GM12878 (cell line): ENCODE data around the gene KDM8. TPM values are rescaled to one million over a fixed set of nuclear protein-coding genes. Genes with fewer than 3 reads are reported as not detected.

ENCODE experiments used
- ATAC-seq: fragments of 200-7000 bp; cut with Tn5 transposase; 3 replicates; pipeline ENCODE4 v1.9.1; 2020; ENCODE audit warnings: mild to moderate bottlenecking, moderate library complexity
- BruUV-seq: library from RNA; stranded (reverse); fragments of 400-500 nt; replicated peaks from 2 replicates; lab custom pipeline; 2021; lab: Mats Ljungman, UMichigan
- CTCF ChIA-PET: fragments of 300-600 bp; sonication (Branson Sonifier 250); formaldehyde crosslinking; extraction: SDS; loops from one replicate; lab custom pipeline; 2021; ENCODE audit warnings: inconsistent platforms; lab: Yijun Ruan, JAX
- POLR2A ChIA-PET: fragments of 350-600 bp; formaldehyde crosslinking; extraction: SDS; loops from one replicate; lab custom pipeline; 2021; ENCODE audit warnings: inconsistent platforms; lab: Charles Lee
- RAD21 ChIA-PET: fragments of 300-600 bp; sonication (Branson Sonifier 250); formaldehyde crosslinking; loops from one replicate; lab custom pipeline; 2023; ENCODE audit warnings: antibody characterized with exemption; ENCODE audit not compliant: unreplicated experiment; lab: Charles Lee
- SMC1A ChIA-PET: fragments of 300-600 bp; sonication (Branson Sonifier 250); formaldehyde crosslinking; loops from one replicate; lab custom pipeline; 2023; ENCODE audit not compliant: unreplicated experiment, uncharacterized antibody; lab: Charles Lee
- DNase-seq: peaks from one replicate; pipeline ENCODE4 v3.0.0-alpha.2; 2011; ENCODE audit warnings: low read depth, low spot score
- FAIRE-seq: peaks from 3 replicates; lab custom pipeline; 2011; peaks lifted over from hg19 to GRCh38; lab: Jason Lieb, UNC
- H2AFZ ChIP-seq: 2 replicates; pipeline ENCODE4 v1.6.0; 2011; ENCODE audit warnings: low read depth, low read length, control low read depth; ENCODE audit not compliant: control insufficient read depth
- H3K27ac ChIP-seq: 2 replicates; pipeline ENCODE4 v1.5.1; 2011; ENCODE audit warnings: control low read depth; ENCODE audit not compliant: control insufficient read depth, insufficient read depth
- H3K27me3 ChIP-seq, 2 experiments: replicated peaks in 1 of 2; 2 replicates each; pipeline versions ENCODE4 v1.6.0 to v1.6.1; 2011; ENCODE audit warnings: low read length in 1 of 2; ENCODE audit not compliant: control insufficient read depth in 2 of 2, insufficient read depth in 2 of 2
- H3K36me3 ChIP-seq, 2 experiments: 2 replicates each; pipeline ENCODE4 v1.5.1; 2011; ENCODE audit warnings: low read length in 1 of 2; ENCODE audit not compliant: control insufficient read depth in 2 of 2, insufficient read depth in 2 of 2
- H3K4me1 ChIP-seq: 2 replicates; pipeline ENCODE4 v1.6.1; 2011; ENCODE audit warnings: mild to moderate bottlenecking, low read length, moderate library complexity, mixed read lengths; ENCODE audit not compliant: control insufficient read depth, insufficient read depth
- H3K4me2 ChIP-seq: 2 replicates; pipeline ENCODE4 v1.6.0; 2011; ENCODE audit warnings: control low read depth; ENCODE audit not compliant: control insufficient read depth, insufficient read depth
- H3K4me3 ChIP-seq: fragments of 200-600 bp; sonication (generic); 2 replicates; pipeline ENCODE4 v1.5.1; 2016
- H3K79me2 ChIP-seq: 2 replicates; pipeline ENCODE4 v1.6.0; 2011; ENCODE audit warnings: low read length; ENCODE audit not compliant: control insufficient read depth, insufficient read depth
- H3K9ac ChIP-seq: 2 replicates; pipeline ENCODE4 v1.8.0; 2011; ENCODE audit warnings: low read length, control low read depth, mixed read lengths; ENCODE audit not compliant: control insufficient read depth, insufficient read depth
- H3K9me3 ChIP-seq: replicated peaks from 3 replicates; pipeline ENCODE4 v1.5.1; 2011; ENCODE audit warnings: mild to moderate bottlenecking, low read length; ENCODE audit not compliant: control insufficient read depth, insufficient read depth
- H4K20me1 ChIP-seq: 2 replicates; pipeline ENCODE4 v1.6.0; 2011; ENCODE audit not compliant: control insufficient read depth, insufficient read depth
- DPF2 ChIP-seq: fragments of 450-650 bp; IDR thresholded peaks from 2 replicates; pipeline ENCODE4 v1.6.1; 2017; ENCODE audit warnings: mild to moderate bottlenecking
- IRF4 ChIP-seq: IDR thresholded peaks from 2 replicates; pipeline ENCODE4 v1.6.1; 2011; ENCODE audit warnings: low read depth, low read length
- NFIC ChIP-seq: IDR thresholded peaks from 2 replicates; pipeline ENCODE4 v1.6.1; 2012; ENCODE audit warnings: low read depth, mild to moderate bottlenecking, inconsistent platforms, low read length, moderate library complexity
- RUNX3 ChIP-seq: IDR thresholded peaks from 2 replicates; pipeline ENCODE4 v1.6.1; 2012; ENCODE audit warnings: low read length, inconsistent platforms
- SRF ChIP-seq, 2 experiments: IDR thresholded peaks; 2 replicates each; pipeline ENCODE4 v1.6.1; 2011; ENCODE audit warnings: low read depth in 2 of 2, low read length in 2 of 2, mild to moderate bottlenecking in 1 of 2, moderate library complexity in 1 of 2
- WGBS: methylation state at CpG from one replicate; pipeline ENCODE4 v1.1.6; 2016; ENCODE audit warnings: low lambda C conversion rate; ENCODE audit not compliant: insufficient replicate concordance, insufficient coverage; ENCODE audit errors: missing lambda C conversion rate; 5-methylcytosine and 5-hydroxymethylcytosine counted together
- in situ Hi-C: fragments of 300-500 bp; cut with MboI; formaldehyde crosslinking; loops from 9 replicates; pipeline ENCODE4 v1.14.3; 2018; ENCODE audit warnings: mixed read lengths
- intact Hi-C: fragments of 100-400 bp; cut with micrococcal nuclease; formaldehyde crosslinking; loops from one replicate; pipeline ENCODE4 v1.14.2; 2022; ENCODE audit not compliant: unreplicated experiment
- polyA plus RNA-seq, 11 experiments: library from polyadenylated mRNA; depleted of rRNA in 4 of 11; unstranded in 6 of 11; stranded (reverse) in 5 of 11; fragments of >200 nt; fragmentation: Nextera tagmentation in 4 of 11; fragmentation: Illumina TruSeq in 1 of 11; extraction: Ambion mirVana in 4 of 11; extraction: Trizol in 1 of 11; gene quantifications; 1 replicate in 1 of 11; 2 replicates in 10 of 11; pipeline versions ENCODE4 v1.2.1 to v1.2.3, GENCODE V29; 2011 to 2016; ENCODE audit warnings: inconsistent platforms in 2 of 11, missing spikeins in 2 of 11, low read depth in 1 of 11
- total RNA-seq, 4 experiments: library from RNA; depleted of rRNA in 3 of 4; stranded (reverse); fragments of >200 nt in 3 of 4; fragmentation: Illumina TruSeq in 1 of 4; extraction: Trizol in 1 of 4; gene quantifications; 2 replicates each; pipeline versions ENCODE4 v1.2.1 to v1.2.3, GENCODE V29; 2013 to 2021
- TF ChIP-seq, protein P1 (sequence below): fragments of 450-650 bp; IDR thresholded peaks from 2 replicates; pipeline ENCODE4 v1.6.1; 2017; ENCODE audit warnings: low read depth, mild to moderate bottlenecking, moderate library complexity

Gene KDM8
- total and polyA plus RNA-seq, 10 of the 15 experiments (the other 5 are each of a cell fraction or from before 2014, with no cell fraction given), result 0.79 to 8.9 (median 5.8) TPM

DNA sequence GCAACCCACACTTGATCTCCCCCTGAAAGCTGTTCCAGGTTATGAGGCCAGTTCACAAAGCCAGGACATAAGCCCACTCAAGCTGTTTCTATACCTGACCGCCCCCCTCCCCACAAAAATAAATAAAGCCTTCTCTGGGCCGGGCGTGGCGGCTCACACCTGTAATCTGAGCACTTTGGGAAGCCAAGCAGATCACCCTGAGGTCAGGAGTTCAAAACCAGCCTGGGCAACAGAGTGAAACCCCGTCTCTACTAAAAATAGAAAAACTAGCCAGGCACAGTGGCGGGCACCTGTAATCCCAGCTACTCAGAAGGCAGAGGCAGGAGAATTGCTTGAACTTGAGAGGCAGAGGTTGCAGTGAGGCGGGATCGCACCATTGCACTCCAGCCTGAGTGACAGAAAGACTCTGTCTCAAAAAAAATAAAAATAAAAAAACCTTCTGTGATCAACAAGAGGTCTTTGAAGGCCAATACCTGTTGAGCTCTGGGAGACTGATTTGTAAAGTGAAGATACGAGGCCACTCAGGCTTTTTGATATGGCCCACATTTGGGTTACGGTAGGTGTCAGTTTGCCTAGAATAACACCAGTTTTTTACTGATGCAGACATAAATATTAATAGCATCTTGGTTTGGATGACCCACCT lies 2.2 kb downstream of the KDM8 start:
- Histone ChIP-seq H3K4me1 (peaks cover 12% of the 10 kb centered on the region), H4K20me1 (no peaks in the 10 kb centered on the region), H3K79me2 (peaks cover 8% of the 10 kb centered on the region), H3K4me3 (no peak overlapping the region), H3K27me3 (no peaks in the 10 kb centered on the region), H3K9me3 (no peaks in the 10 kb centered on the region), H3K36me3 (peaks cover 0 to 5% of the 10 kb centered on the region in 2 experiments; a peak in 2 of 4 replicates), H3K27ac (no peak overlapping the region), H3K9ac (peak overlapping the region; percentile 20; the same call in 1 of the 2 replicates), H3K4me2 (peak overlapping the region; percentile 11), H2AFZ (no peak overlapping the region)
- RAD21 ChIA-PET, result interaction anchor here (0.8 to 1.6 kb wide), 5 partner anchors 18 to 193 kb away, joined by 3 to 4 read pairs (median 3); no protein-coding TSS in a partner anchor
- in situ Hi-C loops, result no loop called here
- DNase-seq (no peak), FAIRE-seq (no peak), ATAC-seq (no peak)
- CTCF ChIA-PET, result interaction anchor here (0.6 to 5.6 kb wide), 6 partner anchors 8 to 270 kb away, joined by 3 to 46 read pairs (median 4); no protein-coding TSS in a partner anchor
- POLR2A ChIA-PET, result interaction anchor here (0.6 to 1.3 kb wide), 2 partner anchors 25 to 45 kb away, joined by 3 to 4 read pairs; no protein-coding TSS in a partner anchor
- BruUV-seq, result no TSS peak
- no peak for TF ChIP-seq RUNX3
- no peak for TF ChIP-seq DPF2
- TF ChIP-seq IRF4, result no peak
- no peak for TF ChIP-seq SRF (IDR thresholded peaks at IDR 0.05; ENCODE audit: low read depth in 2 of 2, low read length in 2 of 2)
- TF ChIP-seq NFIC, result no peak
- TF ChIP-seq, protein P1, sequence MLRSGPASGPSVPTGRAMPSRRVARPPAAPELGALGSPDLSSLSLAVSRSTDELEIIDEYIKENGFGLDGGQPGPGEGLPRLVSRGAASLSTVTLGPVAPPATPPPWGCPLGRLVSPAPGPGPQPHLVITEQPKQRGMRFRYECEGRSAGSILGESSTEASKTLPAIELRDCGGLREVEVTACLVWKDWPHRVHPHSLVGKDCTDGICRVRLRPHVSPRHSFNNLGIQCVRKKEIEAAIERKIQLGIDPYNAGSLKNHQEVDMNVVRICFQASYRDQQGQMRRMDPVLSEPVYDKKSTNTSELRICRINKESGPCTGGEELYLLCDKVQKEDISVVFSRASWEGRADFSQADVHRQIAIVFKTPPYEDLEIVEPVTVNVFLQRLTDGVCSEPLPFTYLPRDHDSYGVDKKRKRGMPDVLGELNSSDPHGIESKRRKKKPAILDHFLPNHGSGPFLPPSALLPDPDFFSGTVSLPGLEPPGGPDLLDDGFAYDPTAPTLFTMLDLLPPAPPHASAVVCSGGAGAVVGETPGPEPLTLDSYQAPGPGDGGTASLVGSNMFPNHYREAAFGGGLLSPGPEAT, result no peak
- SMC1A ChIA-PET, result interaction anchor here (0.9 to 1.4 kb wide), 5 partner anchors 76 to 247 kb away, joined by 3 to 4 read pairs (median 3); no protein-coding TSS in a partner anchor
- intact Hi-C loops, result no loop called here
- 64% methylated on average over 10 of the region's 10 CpGs for WGBS
